Kidney (tissue), 14 donors: ENCODE measurements around the gene PRKAR2B. TPM values are rescaled to one million over a fixed set of nuclear protein-coding genes. Genes with fewer than 3 reads are reported as not detected.

ENCODE experiments used
- DNase-seq, 5 donors: peaks; one replicate each; pipeline ENCODE4 v3.0.0-alpha.2; 2013 to 2020
- FAIRE-seq: peaks from 2 replicates; lab custom pipeline; 2012; peaks lifted over from hg19 to GRCh38; lab: Jason Lieb, UNC
- H3K27ac ChIP-seq, 2 donors: one replicate each; pipeline ENCODE4 v1.7.0; 2013; ENCODE audit warnings: low read depth in 2 of 2, low read length in 2 of 2, inconsistent platforms in 1 of 2
- H3K27me3 ChIP-seq: one replicate; pipeline ENCODE4 v1.7.1; 2013; ENCODE audit warnings: low read length, inconsistent platforms; ENCODE audit not compliant: control insufficient read depth, insufficient read depth
- H3K36me3 ChIP-seq, 3 donors: one replicate each; pipeline versions ENCODE4 v1.7.0 to v1.7.1; 2013; ENCODE audit warnings: low read length in 3 of 3, control low read depth in 1 of 3, inconsistent platforms in 1 of 3; ENCODE audit not compliant: insufficient read depth in 3 of 3, control insufficient read depth in 2 of 3
- H3K4me1 ChIP-seq, 3 donors: one replicate each; pipeline versions ENCODE4 v1.7.0 to v1.7.1; 2013; ENCODE audit warnings: low read length in 3 of 3, inconsistent platforms in 1 of 3, low read depth in 1 of 3; ENCODE audit not compliant: control insufficient read depth in 2 of 3, insufficient read depth in 2 of 3
- H3K4me3 ChIP-seq, 3 donors: one replicate each; pipeline versions ENCODE4 v1.7.0 to v1.8.1; 2013; ENCODE audit warnings: low read length in 3 of 3, control low read depth in 1 of 3, inconsistent platforms in 1 of 3
- H3K9ac ChIP-seq, 3 donors: one replicate each; pipeline versions ENCODE4 v1.7.0 to v1.7.1; 2013; ENCODE audit warnings: low read length in 3 of 3, control low read depth in 1 of 3, inconsistent platforms in 1 of 3
- H3K9me3 ChIP-seq, 3 donors: one replicate each; pipeline versions ENCODE4 v1.7.0 to v1.7.1; 2013; ENCODE audit warnings: low read length in 3 of 3, control low read depth in 1 of 3, inconsistent platforms in 1 of 3; ENCODE audit not compliant: control insufficient read depth in 2 of 3, insufficient read depth in 1 of 3
- intact Hi-C: fragments of 100-400 bp; cut with DNase I; formaldehyde crosslinking; loops from one replicate; pipeline ENCODE4 v1.11.1; 2022
- polyA plus RNA-seq: library from polyadenylated mRNA; stranded (reverse); fragments of 350-450 nt; fragmentation: Illumina TruSeq; extraction: RNeasy Lipid Tissue Mini Kit (QIAGEN cat#74804); gene quantifications from one replicate; pipeline ENCODE4 v1.2.3, GENCODE V29; 2014; ENCODE audit warnings: low read depth, low replicate concordance; ENCODE audit not compliant: insufficient read depth
- total RNA-seq: library from RNA; stranded (reverse); fragmentation: NEBNext Ultra II Directional; extraction: Animal tissue kit (Norgen Biotek cat#: 25700); gene quantifications from one replicate; pipeline ENCODE4 v1.2.1, GENCODE V29; 2021
- TF ChIP-seq, protein P1 (sequence below): IDR thresholded peaks from 3 replicates; pipeline ENCODE4 v1.5.1; 2012; ENCODE audit warnings: mild to moderate bottlenecking, moderate library complexity, borderline replicate concordance; ENCODE audit not compliant: insufficient read depth; ENCODE audit errors: extremely low read depth
- donor health status: control.
- donor health status: control.
- donor health status: control.
- donor health status: control.
- donor health status: control.
- donor health status: DM: yes; HTN: yes; CAD: no.
- donor health status: Normal renal cell carcinoma (clear cell type).

Gene PRKAR2B
- total and polyA plus RNA-seq, 2 donors from 2014 or later, result 6.9 to 7.3 TPM

DNA sequence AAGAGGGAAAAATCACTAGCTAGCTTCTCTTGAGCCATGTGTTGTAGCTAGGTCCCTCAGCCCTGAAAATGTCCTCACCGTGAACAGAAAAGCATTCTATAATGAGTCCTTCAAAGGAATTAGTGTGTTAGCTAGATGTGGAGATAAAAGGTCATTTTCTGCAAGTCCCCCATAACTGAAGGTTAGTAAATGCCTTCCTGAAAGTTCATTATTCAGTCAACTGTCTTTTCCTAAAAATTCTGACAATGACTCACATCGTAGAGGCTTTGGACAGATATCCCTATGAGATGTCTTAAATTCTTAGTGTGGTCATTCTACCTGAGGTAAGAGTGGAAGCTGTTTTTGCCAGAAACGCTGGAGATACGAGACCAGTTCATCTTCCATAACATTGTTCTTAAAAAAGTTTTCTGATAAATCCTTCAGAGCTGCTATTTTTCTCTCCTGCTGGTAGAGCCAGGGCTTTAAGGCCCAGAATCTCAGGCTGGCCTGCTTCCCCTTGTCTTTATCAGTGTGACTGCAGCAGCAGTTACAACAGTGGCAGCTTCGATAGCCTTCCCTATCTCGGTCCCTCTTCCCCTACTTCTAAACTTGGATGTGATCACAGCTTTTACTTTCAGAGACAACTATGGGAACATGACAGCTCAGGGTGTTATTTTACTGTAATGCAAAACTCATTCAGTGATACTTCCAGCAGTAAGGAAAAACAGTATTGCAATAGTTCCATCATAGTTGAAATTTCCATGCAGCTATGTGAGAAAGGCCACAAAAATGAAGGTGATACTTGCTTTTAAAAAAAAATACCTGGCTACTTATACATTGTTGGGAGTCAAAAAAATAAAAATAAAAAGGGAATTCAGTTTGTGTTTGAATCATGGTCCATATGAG, 37.3 kb upstream of the PRKAR2B start:
- no peaks in the 10 kb centered on the region for H3K36me3 ChIP-seq
- FAIRE-seq, result no peak
- H3K9ac ChIP-seq, result no peak overlapping the region
- H3K4me1 ChIP-seq, result no peaks in the 10 kb centered on the region
- TF ChIP-seq, protein P1, sequence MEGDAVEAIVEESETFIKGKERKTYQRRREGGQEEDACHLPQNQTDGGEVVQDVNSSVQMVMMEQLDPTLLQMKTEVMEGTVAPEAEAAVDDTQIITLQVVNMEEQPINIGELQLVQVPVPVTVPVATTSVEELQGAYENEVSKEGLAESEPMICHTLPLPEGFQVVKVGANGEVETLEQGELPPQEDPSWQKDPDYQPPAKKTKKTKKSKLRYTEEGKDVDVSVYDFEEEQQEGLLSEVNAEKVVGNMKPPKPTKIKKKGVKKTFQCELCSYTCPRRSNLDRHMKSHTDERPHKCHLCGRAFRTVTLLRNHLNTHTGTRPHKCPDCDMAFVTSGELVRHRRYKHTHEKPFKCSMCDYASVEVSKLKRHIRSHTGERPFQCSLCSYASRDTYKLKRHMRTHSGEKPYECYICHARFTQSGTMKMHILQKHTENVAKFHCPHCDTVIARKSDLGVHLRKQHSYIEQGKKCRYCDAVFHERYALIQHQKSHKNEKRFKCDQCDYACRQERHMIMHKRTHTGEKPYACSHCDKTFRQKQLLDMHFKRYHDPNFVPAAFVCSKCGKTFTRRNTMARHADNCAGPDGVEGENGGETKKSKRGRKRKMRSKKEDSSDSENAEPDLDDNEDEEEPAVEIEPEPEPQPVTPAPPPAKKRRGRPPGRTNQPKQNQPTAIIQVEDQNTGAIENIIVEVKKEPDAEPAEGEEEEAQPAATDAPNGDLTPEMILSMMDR, result no peak
- H3K27me3 ChIP-seq, result no peaks in the 10 kb centered on the region
- no peak overlapping the region for H3K4me3 ChIP-seq
- DNase-seq, result no peak
- no peak overlapping the region for H3K27ac ChIP-seq
- intact Hi-C loops, result no loop called here
- H3K9me3 ChIP-seq, result no peaks in the 10 kb centered on the region

DNA sequence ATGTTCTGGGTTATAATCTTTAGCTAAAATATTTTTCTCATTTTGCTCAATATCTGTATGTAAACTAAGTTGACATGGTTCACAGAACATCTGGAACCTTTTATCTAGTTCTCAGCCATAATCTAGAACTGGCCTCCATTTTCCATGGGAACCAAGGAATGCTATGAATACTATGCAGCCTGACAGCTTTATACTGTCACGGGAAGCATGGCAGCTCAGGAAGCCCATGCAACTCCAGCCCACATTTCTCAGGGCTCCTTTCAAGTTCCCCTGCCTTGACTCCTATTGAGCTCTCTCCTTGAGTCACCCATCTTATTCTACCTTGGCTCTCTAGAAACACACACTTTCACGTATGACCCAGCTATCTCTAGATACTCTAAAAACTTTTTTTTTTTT, 36.6 kb upstream of the PRKAR2B start:
- no peak overlapping the region for H3K9ac ChIP-seq
- intact Hi-C loops, result no loop called here
- FAIRE-seq (no peak), DNase-seq (no peak)
- H3K4me3 ChIP-seq, result no peak overlapping the region
- H3K27ac ChIP-seq, result no peak overlapping the region
- H3K27me3 ChIP-seq, result no peaks in the 10 kb centered on the region
- H3K9me3 ChIP-seq, result no peaks in the 10 kb centered on the region
- no peaks in the 10 kb centered on the region for H3K36me3 ChIP-seq
- TF ChIP-seq, protein P1, result no peak
- H3K4me1 ChIP-seq, result no peaks in the 10 kb centered on the region

DNA sequence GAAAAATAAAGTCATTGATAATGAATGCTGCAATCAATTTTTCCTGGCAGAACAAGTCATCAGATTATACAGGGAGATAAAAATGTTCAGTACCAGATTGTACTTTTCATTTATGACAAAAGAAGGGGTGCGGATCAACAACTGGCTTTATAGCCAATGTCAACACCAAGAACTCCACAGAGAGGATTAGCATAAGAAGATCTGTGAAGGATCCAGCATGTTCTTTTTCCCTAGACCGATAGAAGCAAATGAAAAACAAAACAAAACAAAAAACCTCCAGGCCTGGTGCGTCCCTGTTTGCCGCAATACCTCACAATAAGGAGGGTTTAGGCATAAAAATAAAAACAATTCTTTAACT, 34.7 kb upstream of the PRKAR2B start:
- H3K9ac ChIP-seq, result no peak overlapping the region
- no peak overlapping the region for H3K4me3 ChIP-seq
- no peaks in the 10 kb centered on the region for H3K36me3 ChIP-seq
- H3K9me3 ChIP-seq, result no peaks in the 10 kb centered on the region
- FAIRE-seq (no peak), DNase-seq (peak in 1 of 5 donors; percentile 25)
- TF ChIP-seq, protein P1, result no peak
- no peaks in the 10 kb centered on the region for H3K4me1 ChIP-seq
- H3K27ac ChIP-seq, result no peak overlapping the region
- no peaks in the 10 kb centered on the region for H3K27me3 ChIP-seq
- intact Hi-C loops, result no loop called here
